ENCODE measurements around the gene CRIM1. TPM values are rescaled to one million over a fixed set of nuclear protein-coding genes. Genes with fewer than 3 reads are reported as not detected.

The CRIM1 gene
- total RNA-seq, 1 experiment from 2014 or later: 27.6 TPM

DNA sequence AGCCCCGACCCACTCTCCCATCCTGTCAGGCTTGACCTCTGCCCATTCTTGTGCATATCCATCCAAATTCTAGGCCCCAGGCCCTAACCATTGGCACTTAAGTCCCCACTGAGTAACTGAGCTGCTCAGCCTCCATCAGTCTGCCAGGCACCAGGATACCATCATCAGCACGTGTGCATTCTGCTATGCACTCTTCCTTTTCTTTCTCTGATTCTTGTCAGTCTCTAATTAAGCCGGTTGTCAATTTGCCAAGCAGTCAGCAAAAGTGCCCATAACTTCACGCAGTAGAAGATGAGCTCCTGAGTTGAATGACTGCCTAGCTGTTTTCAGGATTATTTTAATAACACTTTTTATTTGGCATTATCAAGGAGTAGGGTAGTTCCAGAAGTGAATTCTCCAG, 135.2 kb downstream of the CRIM1 start:
- H3K4me2 ChIP-seq (ENCODE audit: insufficient read depth, insufficient read length, low read length): no peak overlapping the region
- Mint-ChIP-seq H3K36me3 (ENCODE audit: insufficient read depth in 1 of 3, low read depth in 3 of 3) (no peaks in the 10 kb centered on the region), H3K9me3 (no peaks in the 10 kb centered on the region; a peak in 1 of 5 replicates), H3K4me3 (no peak overlapping the region), H3K27ac (0 out of 7 replicates have a peak overlapping the region, but pooled peaks of 1 of the 3 experiments have one; percentile 4), H3K4me1 (peaks cover 14 to 30% of the 10 kb centered on the region in 2 experiments), H3K27me3 (ENCODE audit: low read depth) (no peaks in the 10 kb centered on the region)
- H3K18ac ChIP-seq (ENCODE audit: insufficient read length, low read depth, low read length): no peak overlapping the region
- no peak overlapping the region for H2BK12ac ChIP-seq (ENCODE audit: insufficient read length, low read depth, low read length)
- H3K14ac ChIP-seq (ENCODE audit: insufficient read depth, low read length): no peak overlapping the region
- no peaks in the 10 kb centered on the region for H3K9me3 ChIP-seq (ENCODE audit: control insufficient read depth, low read depth, low read length)
- no peak for DNase-seq
- H2AFZ ChIP-seq (ENCODE audit: low read length): no peak overlapping the region
- H4K5ac ChIP-seq (ENCODE audit: insufficient read length, low read depth, low read length): no peak overlapping the region
- WGBS (ENCODE audit: extremely low coverage, insufficient read length, low lambda C conversion rate): no CpG with 5 or more reads among the region's 4 CpGs
- no peak overlapping the region for H2BK20ac ChIP-seq (ENCODE audit: low read depth, low read length, poor library complexity, severe bottlenecking)
- no peak overlapping the region for H4K91ac ChIP-seq (ENCODE audit: insufficient read length, low read depth, low read length)
- H3K79me1 ChIP-seq (ENCODE audit: insufficient read depth, low read depth, low read length, poor library complexity, severe bottlenecking): peaks cover 4% of the 10 kb centered on the region
- no peak overlapping the region for H3K56ac ChIP-seq (ENCODE audit: insufficient read length, low read depth, low read length)
- no peaks in the 10 kb centered on the region for H4K20me1 ChIP-seq (ENCODE audit: control insufficient read depth, insufficient read depth, insufficient read length)
- H3K79me2 ChIP-seq (ENCODE audit: insufficient read depth, low read length): no peaks in the 10 kb centered on the region
- H2BK120ac ChIP-seq (ENCODE audit: low read depth, low read length, poor library complexity, severe bottlenecking): no peak overlapping the region
- TF ChIP-seq, protein P1, sequence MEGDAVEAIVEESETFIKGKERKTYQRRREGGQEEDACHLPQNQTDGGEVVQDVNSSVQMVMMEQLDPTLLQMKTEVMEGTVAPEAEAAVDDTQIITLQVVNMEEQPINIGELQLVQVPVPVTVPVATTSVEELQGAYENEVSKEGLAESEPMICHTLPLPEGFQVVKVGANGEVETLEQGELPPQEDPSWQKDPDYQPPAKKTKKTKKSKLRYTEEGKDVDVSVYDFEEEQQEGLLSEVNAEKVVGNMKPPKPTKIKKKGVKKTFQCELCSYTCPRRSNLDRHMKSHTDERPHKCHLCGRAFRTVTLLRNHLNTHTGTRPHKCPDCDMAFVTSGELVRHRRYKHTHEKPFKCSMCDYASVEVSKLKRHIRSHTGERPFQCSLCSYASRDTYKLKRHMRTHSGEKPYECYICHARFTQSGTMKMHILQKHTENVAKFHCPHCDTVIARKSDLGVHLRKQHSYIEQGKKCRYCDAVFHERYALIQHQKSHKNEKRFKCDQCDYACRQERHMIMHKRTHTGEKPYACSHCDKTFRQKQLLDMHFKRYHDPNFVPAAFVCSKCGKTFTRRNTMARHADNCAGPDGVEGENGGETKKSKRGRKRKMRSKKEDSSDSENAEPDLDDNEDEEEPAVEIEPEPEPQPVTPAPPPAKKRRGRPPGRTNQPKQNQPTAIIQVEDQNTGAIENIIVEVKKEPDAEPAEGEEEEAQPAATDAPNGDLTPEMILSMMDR (conservative IDR thresholded peaks at IDR 0.05): no peak
- no peak overlapping the region for H3K23ac ChIP-seq (ENCODE audit: insufficient read length, low read depth, low read length)
- no peak overlapping the region for H2AK5ac ChIP-seq (ENCODE audit: insufficient read length, low read length)
- H3T11ph ChIP-seq (ENCODE audit: low read length): no peak overlapping the region
- H3K4me1 ChIP-seq (ENCODE audit: insufficient read depth, low read length): peaks cover 5% of the 10 kb centered on the region; the same call in 1 of the 2 replicates
- H2BK5ac ChIP-seq (ENCODE audit: insufficient read length, low read length): no peak overlapping the region
- H3K27me3 ChIP-seq (ENCODE audit: insufficient read depth, low read length): no peaks in the 10 kb centered on the region
- peak overlapping the region; percentile 60; the same call in 1 of the 2 replicates for H2BK15ac ChIP-seq (ENCODE audit: low read depth, low read length)
- no peak overlapping the region for H3K9ac ChIP-seq (ENCODE audit: extremely low read depth, insufficient read length, low read length)
- H3K4ac ChIP-seq (ENCODE audit: low read depth, low read length): no peak overlapping the region
- no peak overlapping the region for H3K27ac ChIP-seq (ENCODE audit: insufficient read length, low read depth, low read length)
- H4K8ac ChIP-seq (replicated peaks; ENCODE audit: insufficient read length, low read depth, low read length): no peak overlapping the region
- H3K23me2 ChIP-seq (ENCODE audit: insufficient read length, low read depth, low read length, poor library complexity, severe bottlenecking): no peaks in the 10 kb centered on the region
